Astrocyte of the cerebellum (primary cell): ENCODE measurements around the gene LRP5.

Source experiments
- DNase-seq: peaks from one replicate; pipeline ENCODE4 v3.0.0-alpha.2; 2011; ENCODE audit warnings: low read depth
- H3K4me3 ChIP-seq: 2 replicates; pipeline ENCODE4 v1.5.1; 2011; ENCODE audit warnings: mild to moderate bottlenecking, low read depth, low read length, moderate library complexity
- CTCF ChIP-seq: IDR thresholded peaks from 2 replicates; pipeline ENCODE4 v1.5.1; 2012; ENCODE audit warnings: low read length, low read depth, moderate library complexity, mild to moderate bottlenecking; ENCODE audit errors: missing control alignments
- in situ Hi-C: cut with HindIII; loops from 2 replicates; pipeline ENCODE4 v1.10.0; 2017; ENCODE audit warnings: low sequenced_read_pairs

LRP5 gene

DNA sequence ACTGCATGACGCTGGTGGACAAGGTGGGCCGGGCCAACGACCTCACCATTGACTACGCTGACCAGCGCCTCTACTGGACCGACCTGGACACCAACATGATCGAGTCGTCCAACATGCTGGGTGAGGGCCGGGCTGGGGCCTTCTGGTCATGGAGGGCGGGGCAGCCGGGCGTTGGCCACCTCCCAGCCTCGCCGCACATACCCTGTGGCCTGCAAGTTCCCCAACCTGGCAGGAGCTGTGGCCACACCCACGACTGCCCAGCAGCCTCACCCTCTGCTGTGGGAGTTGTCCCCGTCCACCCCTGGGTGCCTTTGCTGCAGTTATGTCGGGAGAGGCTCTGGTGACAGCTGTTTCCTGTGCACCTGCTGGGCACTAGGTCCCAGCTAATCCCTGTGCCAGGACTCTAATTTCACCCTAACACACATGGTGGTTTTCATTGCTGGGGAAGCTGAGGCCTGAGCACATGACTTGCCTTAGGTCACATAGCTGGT, 99.2 kb downstream of the LRP5 start:
- no peak for DNase-seq
- TF ChIP-seq CTCF: no peak
- H3K4me3 ChIP-seq: no peak overlapping the region
- in situ Hi-C loops: no loop called here

DNA sequence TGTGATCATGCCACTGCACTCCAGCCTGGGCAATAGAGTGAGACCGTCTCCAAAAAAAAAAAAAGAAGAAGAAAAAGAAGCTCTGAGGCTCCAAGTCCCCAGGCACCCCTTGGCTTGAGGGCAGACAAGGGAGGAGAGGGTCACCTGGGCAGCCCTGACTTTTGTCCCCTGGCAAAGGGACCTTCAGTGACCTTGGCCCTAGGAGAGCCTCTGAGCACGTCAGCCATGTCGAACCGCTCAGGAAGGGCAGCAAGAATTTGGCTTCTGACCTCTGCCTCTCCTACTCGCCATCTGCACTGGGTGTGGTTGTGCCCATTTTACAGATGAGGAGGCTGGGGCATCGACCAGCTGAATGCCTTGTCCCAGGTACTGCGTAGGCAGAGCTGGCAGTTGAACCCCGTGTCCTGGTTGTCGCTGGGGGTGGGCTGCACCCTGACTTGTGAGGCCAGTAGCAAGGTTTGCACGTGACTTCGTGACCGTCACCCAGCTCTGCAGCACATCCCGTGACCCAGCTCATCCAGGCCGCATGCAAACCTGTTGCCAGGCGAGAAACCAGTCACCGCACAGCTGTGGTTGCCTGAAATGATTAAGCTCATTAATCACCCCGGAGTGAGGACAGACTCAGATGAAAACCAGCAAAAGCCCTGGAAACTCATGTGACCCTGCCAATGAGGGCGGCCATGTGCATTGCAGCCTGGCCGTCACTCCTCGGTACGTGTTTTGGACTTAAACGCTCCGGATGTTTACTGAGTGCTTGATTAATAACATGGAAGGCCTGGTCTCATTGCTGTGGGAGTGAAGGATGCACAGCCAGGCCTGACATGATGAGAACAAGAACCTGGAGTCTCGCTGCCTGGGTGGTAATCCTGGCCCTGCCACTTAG, 100.4 kb downstream of the LRP5 start:
- H3K4me3 ChIP-seq: no peak overlapping the region
- peak; percentile 67 for DNase-seq
- in situ Hi-C loops: no loop called here
- TF ChIP-seq CTCF: no peak

- no peak overlapping the region for H3K4me3 ChIP-seq
- no peak for DNase-seq
- in situ Hi-C loops: no loop called here
- TF ChIP-seq CTCF: no peak
These were observed 101.2 kb downstream of the LRP5 start for GRCh38 chr11:68413591-68413999.

DNA sequence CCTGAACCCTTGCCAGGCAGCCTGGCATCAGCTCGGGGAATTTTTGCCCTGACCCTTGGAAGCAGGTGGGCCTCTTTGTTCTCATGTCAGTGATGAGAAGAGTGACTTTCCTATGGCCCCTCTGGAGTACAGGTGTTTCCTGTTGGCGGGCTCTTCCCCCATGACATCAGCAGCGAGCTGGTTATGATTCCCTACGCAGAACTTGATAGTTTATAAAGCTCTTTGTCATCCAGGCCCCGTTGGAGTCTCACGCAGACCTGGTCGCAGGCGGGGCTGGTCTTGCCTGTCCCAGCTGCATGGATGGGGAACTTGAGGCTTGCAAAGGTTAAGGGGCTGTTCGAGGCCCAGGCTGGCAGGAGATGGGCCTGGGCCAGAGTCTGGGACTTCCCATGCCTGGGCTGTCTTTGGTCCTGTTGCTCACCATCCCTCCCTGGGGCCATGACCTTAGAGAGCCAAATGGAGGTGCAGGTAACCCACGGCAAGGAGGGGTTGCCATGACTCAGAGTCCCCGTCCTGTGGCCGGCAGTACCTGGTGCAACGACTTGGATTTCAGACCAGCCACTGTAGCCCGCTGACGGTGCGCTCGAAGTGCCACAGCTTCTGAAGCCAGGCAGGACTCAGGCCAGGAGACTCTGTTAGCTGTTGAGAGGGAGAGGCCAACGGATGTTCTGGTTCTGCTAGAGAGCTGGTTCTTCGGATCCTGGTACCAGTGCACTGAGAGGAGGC, 102.3 kb downstream of the LRP5 start:
- no peak for DNase-seq
- in situ Hi-C loops: no loop called here
- no peak overlapping the region for H3K4me3 ChIP-seq
- TF ChIP-seq CTCF: no peak

- TF ChIP-seq CTCF: no peak
- no peak overlapping the region for H3K4me3 ChIP-seq
- in situ Hi-C loops: no loop called here
- DNase-seq: no peak
These were observed 103.7 kb downstream of the LRP5 start for GRCh38 chr11:68416070-68416578.

DNA sequence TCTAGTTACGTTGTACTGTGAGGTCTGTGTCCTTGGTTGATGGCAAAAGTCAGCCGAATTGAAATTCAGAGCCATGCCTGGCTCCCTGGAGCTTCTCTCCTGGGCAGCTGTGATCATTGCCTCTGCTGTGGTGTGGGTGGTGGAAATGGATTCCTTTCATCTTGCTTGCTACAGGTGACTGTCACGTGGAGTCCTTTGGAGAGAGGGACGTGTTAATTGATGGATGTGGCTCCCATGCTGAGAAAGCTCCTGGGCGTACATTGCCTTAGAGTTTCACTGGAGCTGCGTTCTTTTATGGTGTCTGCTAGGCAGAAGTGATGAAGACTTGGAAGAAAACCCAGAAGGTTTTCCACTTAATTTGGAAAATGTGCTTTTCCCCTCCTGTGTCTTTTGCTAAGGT, 106.3 kb downstream of the LRP5 start:
- no peak for TF ChIP-seq CTCF
- DNase-seq: no peak
- in situ Hi-C loops: no loop called here
- no peak overlapping the region for H3K4me3 ChIP-seq
